SH-SY5Y (cell line): Measurements from ENCODE around the gene ULK4.

Experiments
- GATA2 ChIP-seq: IDR thresholded peaks from 2 replicates; pipeline ENCODE4 v1.6.1; 2011; ENCODE audit warnings: mild to moderate bottlenecking, low read depth, low read length
- GATA3 ChIP-seq: IDR thresholded peaks from 2 replicates; pipeline ENCODE4 v1.6.1; 2011; ENCODE audit warnings: low read depth, mild to moderate bottlenecking, low read length, moderate library complexity

DNA sequence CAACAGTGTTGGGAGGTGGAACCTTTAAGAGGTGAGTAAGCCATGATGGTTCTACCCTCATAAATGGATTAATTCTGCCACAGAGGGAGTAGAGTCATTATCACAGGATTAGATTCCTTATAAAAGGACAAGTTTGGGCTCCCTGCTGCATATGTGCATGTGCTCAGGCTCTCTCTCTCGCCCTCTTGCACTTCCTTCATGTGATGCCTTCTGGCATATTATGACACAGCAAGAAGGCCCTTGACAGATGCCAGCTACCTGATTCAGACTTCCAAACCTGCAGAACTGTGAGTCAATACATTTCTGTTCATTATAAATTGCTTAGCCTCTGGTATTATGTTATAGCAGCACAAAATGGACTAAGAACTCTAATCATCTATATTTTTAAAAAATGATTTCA, 557.3 kb downstream of the ULK4 start:
- no peak for TF ChIP-seq GATA2
- TF ChIP-seq GATA3, result no peak
